Gastrocnemius medialis (tissue), 4 donors: ENCODE measurements around the gene COL4A1. TPM values are rescaled to one million over a fixed set of nuclear protein-coding genes. Genes with fewer than 3 reads are reported as not detected.
A peak's percentile ranks its signal among the peaks of the same experiment; 100 is the strongest.

ENCODE experiments used
- ATAC-seq, 2 donors: fragments of 150-250 bp; one replicate each; pipeline ENCODE4 v1.9.1; 2016
- DNase-seq, 2 donors: peaks; one replicate each; pipeline ENCODE4 v3.0.0-alpha.2; 2019
- H3K27ac ChIP-seq, 4 donors: fragments of 200-600 bp; sonication (generic); 1 replicate in 1 of 4; 2 replicates in 3 of 4; pipeline ENCODE4 v1.5.1; 2016 to 2018; ENCODE audit warnings: mild to moderate bottlenecking in 2 of 4, moderate library complexity in 1 of 4
- H3K27me3 ChIP-seq, 3 donors: fragments of 200-600 bp; sonication (generic) in 2 of 3; 1 replicate in 1 of 3; 2 replicates in 2 of 3; pipeline versions ENCODE4 v1.5.1 to v1.6.0; 2016 to 2019; ENCODE audit warnings: mild to moderate bottlenecking in 1 of 3, moderate library complexity in 1 of 3
- H3K36me3 ChIP-seq, 2 donors: fragments of 200-600 bp; sonication (generic) in 1 of 2; one replicate each; pipeline ENCODE4 v1.5.1; 2017 to 2018
- H3K4me1 ChIP-seq, 2 donors: fragments of 200-600 bp; sonication (generic) in 1 of 2; one replicate each; pipeline ENCODE4 v1.5.1; 2016 to 2017; ENCODE audit warnings: mild to moderate bottlenecking in 2 of 2
- H3K4me3 ChIP-seq, 4 donors: fragments of 200-600 bp; sonication (generic) in 3 of 4; 1 replicate in 1 of 4; 2 replicates in 3 of 4; pipeline ENCODE4 v1.5.1; 2016 to 2019; ENCODE audit warnings: mild to moderate bottlenecking in 2 of 4
- H3K9me3 ChIP-seq, 3 donors: fragments of 200-600 bp; sonication (generic) in 2 of 3; 1 replicate in 1 of 3; 2 replicates in 2 of 3; pipeline ENCODE4 v1.5.1; 2016 to 2019
- CTCF ChIP-seq, 5 experiments: fragments of 450-650 bp in 3 of 5; fragments of 200-600 bp in 2 of 5; sonication (generic) in 2 of 5; IDR thresholded peaks in 4 of 5; conservative IDR thresholded peaks in 1 of 5; 1 replicate in 4 of 5; 2 replicates in 1 of 5; pipeline ENCODE4 v1.5.1; 2016 to 2019; ENCODE audit warnings: antibody characterized with exemption in 5 of 5, mild to moderate bottlenecking in 3 of 5, moderate library complexity in 3 of 5
- POLR2A ChIP-seq, 2 donors: fragments of 450-650 bp; IDR thresholded peaks; one replicate each; pipeline ENCODE4 v1.6.1; 2017; ENCODE audit warnings: antibody characterized with exemption in 2 of 2, mild to moderate bottlenecking in 2 of 2, moderate library complexity in 2 of 2
- in situ Hi-C, 4 donors: fragments of 200-750 bp; cut with MboI; loops; one replicate each; pipeline versions ENCODE4 v1.15.0 to v1.8.0; 2017; ENCODE audit warnings: low sequenced_read_pairs in 4 of 4
- intact Hi-C: fragments of 100-400 bp; cut with DNase I; formaldehyde crosslinking; loops from one replicate; pipeline ENCODE4 v1.15.1; 2023; ENCODE audit warnings: low total_unique reads
- total RNA-seq, 4 donors: library from RNA; depleted of rRNA; stranded (reverse); fragments of >200 nt; gene quantifications; one replicate each; pipeline versions ENCODE4 v1.1.0 to v1.2.3, GENCODE V29; 2016

Gene COL4A1
- total RNA-seq, 4 donors from 2014 or later: 60.5 to 127 (median 120) TPM

GRCh38 chr13:110297766-110298504 is 9.0 kb downstream of the COL4A1 start:
- in situ Hi-C loops: no loop called here
- ATAC-seq (no peak), DNase-seq (no peak)
- H3K4me3 ChIP-seq: peak overlapping the region; percentile 3 to 27 (median 9)
- intact Hi-C loops: loop anchor here (5.0 kb wide), 1 partner anchor 51 kb away; no protein-coding TSS in a partner anchor
- H3K9me3 ChIP-seq: no peaks in the 10 kb centered on the region
- peaks cover 0 to 26% of the 10 kb centered on the region in 2 donors for H3K4me1 ChIP-seq
- H3K27ac ChIP-seq: peak overlapping the region; percentile 33 to 84 (median 54)
- TF ChIP-seq CTCF (IDR thresholded peaks at IDR 0.05 in 4 of 5, conservative IDR thresholded peaks at IDR 0.05 in 1 of 5) (no peak), POLR2A (IDR thresholded peaks at IDR 0.05) (no peak)
- peaks cover 0 to 16% (median 4%) of the 10 kb centered on the region in 3 donors for H3K27me3 ChIP-seq
- H3K36me3 ChIP-seq: no peaks in the 10 kb centered on the region

DNA sequence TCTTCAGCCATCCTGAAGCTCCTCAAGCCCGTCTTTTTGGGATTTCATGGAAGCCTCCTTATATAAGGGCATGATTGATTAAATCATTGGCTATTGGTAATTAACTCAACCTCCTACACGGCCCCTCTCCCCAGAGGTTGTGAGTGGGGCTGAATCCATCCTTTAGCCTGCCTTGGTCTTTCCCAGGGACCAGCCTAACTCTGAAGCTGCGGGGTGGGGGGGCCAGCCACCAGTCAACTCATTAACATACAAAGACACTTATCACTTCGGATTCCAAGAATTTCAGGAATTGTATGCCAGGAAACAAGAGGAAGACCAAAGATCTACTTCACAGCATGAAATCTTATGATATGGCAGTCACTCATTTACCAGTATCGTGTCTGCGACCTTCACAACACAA is 9.9 kb downstream of the COL4A1 start:
- intact Hi-C loops: loop anchor here (5.0 kb wide), 1 partner anchor 50 kb away; no protein-coding TSS in a partner anchor
- H3K27ac ChIP-seq: peak overlapping the region in 3 of 4 donors; percentile 3 to 84 (median 43)
- DNase-seq (no peak), ATAC-seq (no peak)
- H3K9me3 ChIP-seq: no peaks in the 10 kb centered on the region
- no peak for TF ChIP-seq CTCF (IDR thresholded peaks at IDR 0.05 in 4 of 5, conservative IDR thresholded peaks at IDR 0.05 in 1 of 5)
- no peak for TF ChIP-seq POLR2A (IDR thresholded peaks at IDR 0.05)
- H3K27me3 ChIP-seq: peaks cover 0 to 16% (median 4%) of the 10 kb centered on the region in 3 donors
- no peaks in the 10 kb centered on the region for H3K36me3 ChIP-seq
- H3K4me3 ChIP-seq: no peak overlapping the region
- in situ Hi-C loops: no loop called here
- peaks cover 0 to 29% of the 10 kb centered on the region in 2 donors for H3K4me1 ChIP-seq

DNA sequence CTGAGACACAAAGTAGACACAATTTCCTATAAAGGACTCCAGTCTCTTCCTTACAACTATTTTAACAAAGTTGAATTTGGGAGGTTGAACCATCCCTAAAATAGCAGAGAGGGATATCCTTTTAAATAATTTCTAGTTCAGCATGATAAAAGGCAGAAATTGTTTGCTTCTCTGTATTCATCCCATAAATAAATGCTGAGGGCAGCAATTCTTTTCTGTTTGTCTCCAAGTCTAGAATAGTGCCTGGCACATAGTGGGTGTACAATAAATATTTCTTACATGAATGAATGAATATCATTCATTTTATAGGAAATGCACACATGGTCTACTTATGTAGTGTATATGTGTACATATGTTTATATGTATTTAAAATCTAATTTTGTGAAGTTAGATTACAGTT is 12.3 kb downstream of the COL4A1 start:
- no peak overlapping the region for H3K4me3 ChIP-seq
- peaks cover 0 to 6% (median 4%) of the 10 kb centered on the region in 3 donors for H3K27me3 ChIP-seq
- peaks cover 0 to 21% of the 10 kb centered on the region in 2 donors for H3K4me1 ChIP-seq
- H3K9me3 ChIP-seq: no peaks in the 10 kb centered on the region
- peak overlapping the region in 1 of 4 donors; percentile 11 for H3K27ac ChIP-seq
- DNase-seq (no peak), ATAC-seq (no peak)
- intact Hi-C loops: loop anchor here (5.0 kb wide), 1 partner anchor 47 kb away; no protein-coding TSS in a partner anchor
- TF ChIP-seq POLR2A (IDR thresholded peaks at IDR 0.05) (no peak), CTCF (IDR thresholded peaks at IDR 0.05 in 4 of 5, conservative IDR thresholded peaks at IDR 0.05 in 1 of 5) (no peak)
- in situ Hi-C loops: no loop called here
- H3K36me3 ChIP-seq: no peaks in the 10 kb centered on the region

DNA sequence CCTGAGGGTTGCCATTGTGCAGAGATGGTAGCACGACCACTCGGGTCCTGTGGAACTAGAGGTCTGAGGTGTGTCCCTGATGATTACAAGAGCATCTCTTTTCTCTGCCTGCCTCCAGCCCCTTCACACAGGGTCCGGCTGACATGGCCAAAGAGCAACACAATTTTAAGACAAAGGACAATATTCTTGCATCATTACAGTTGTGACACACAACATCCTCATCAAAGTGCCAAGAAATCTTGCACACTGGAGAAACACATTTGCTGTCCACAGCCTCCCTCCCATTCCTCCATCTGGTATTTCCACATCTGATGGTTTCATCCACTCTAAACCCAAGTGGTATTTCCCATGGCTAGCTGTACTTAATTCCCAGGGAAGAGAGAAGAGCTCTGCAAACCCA is 12.8 kb downstream of the COL4A1 start:
- ATAC-seq (peak; percentile 74 to 82), DNase-seq (peak in 1 of 2 donors; percentile 38)
- in situ Hi-C loops (no loop called here), intact Hi-C loops (no loop called here)
- Histone ChIP-seq H3K27ac (peak overlapping the region in 3 of 4 donors; percentile 7 to 37 (median 25)), H3K4me3 (no peak overlapping the region), H3K27me3 (peaks cover 0 to 6% (median 4%) of the 10 kb centered on the region in 3 donors), H3K4me1 (peaks cover 0 to 16% of the 10 kb centered on the region in 2 donors), H3K36me3 (no peaks in the 10 kb centered on the region), H3K9me3 (no peaks in the 10 kb centered on the region)
- TF ChIP-seq CTCF (IDR thresholded peaks at IDR 0.05 in 4 of 5, conservative IDR thresholded peaks at IDR 0.05 in 1 of 5): no peak
- TF ChIP-seq POLR2A (IDR thresholded peaks at IDR 0.05): no peak
